Sciatic nerve (tissue), 2 donors: ENCODE results near the gene BRD4. TPM values are rescaled to one million over a fixed set of nuclear protein-coding genes. Genes with fewer than 3 reads are reported as not detected.

Source experiments
- ATAC-seq: fragments of 200-7000 bp; cut with Tn5 transposase; one replicate; pipeline ENCODE4 v1.9.1; 2020; ENCODE audit warnings: mild to moderate bottlenecking, moderate library complexity
- DNase-seq: peaks from one replicate; pipeline ENCODE4 v3.0.0-alpha.2; 2020; ENCODE audit warnings: low spot score
- intact Hi-C: fragments of 100-400 bp; cut with DNase I; formaldehyde crosslinking; loops from one replicate; pipeline ENCODE4 v1.14.2; 2022
- total RNA-seq: library from RNA; stranded (reverse); fragmentation: NEBNext Ultra II Directional; extraction: Animal tissue kit (Norgen Biotek cat#: 25700); gene quantifications from one replicate; pipeline ENCODE4 v1.2.1, GENCODE V29; 2021
- donor health status: DM: no; HTN: no; CAD: no.
- donor health status: DM: no; HTN: no; CAD: no.

BRD4 gene
- total RNA-seq, 1 donor from 2014 or later, result 110 TPM

DNA sequence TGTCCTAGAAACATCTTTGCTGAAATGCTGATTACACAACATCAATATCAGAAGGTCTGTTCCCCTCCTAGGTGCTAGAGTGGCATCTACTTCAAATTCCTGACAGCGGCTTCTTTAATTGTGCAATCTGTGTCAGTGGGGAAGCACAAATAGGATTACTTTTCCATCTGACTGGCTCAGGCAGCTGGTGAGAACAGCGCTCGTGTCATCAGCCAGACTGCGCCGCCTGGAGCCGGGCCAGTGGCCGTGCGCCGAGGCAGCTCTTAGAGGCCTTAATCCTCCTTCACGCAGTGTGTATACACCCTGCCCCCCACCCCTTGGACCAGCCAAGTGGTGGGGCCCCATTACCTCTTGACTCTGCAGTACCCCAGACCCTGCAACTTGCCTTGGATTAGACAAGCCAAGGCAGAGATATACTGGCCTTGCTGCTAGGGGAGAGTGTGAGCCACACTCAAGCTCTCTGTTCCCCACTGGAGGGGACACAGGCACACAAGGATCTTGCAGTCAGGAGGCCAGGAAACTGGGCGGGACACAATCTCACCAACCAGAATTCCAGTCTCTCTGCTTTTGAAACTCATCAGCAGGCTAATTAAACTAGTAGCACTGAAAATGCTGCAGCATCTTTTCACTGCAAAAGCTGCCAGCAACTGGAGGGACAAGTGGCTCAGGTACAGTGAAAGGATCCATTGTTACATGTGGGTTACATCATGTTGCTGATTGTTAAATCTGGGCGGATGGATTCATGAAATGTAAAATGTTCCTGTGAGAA, 51.2 kb downstream of the BRD4 start:
- DNase-seq (peak; percentile 86), ATAC-seq (peak; percentile 96)
- intact Hi-C loops, result no loop called here

DNA sequence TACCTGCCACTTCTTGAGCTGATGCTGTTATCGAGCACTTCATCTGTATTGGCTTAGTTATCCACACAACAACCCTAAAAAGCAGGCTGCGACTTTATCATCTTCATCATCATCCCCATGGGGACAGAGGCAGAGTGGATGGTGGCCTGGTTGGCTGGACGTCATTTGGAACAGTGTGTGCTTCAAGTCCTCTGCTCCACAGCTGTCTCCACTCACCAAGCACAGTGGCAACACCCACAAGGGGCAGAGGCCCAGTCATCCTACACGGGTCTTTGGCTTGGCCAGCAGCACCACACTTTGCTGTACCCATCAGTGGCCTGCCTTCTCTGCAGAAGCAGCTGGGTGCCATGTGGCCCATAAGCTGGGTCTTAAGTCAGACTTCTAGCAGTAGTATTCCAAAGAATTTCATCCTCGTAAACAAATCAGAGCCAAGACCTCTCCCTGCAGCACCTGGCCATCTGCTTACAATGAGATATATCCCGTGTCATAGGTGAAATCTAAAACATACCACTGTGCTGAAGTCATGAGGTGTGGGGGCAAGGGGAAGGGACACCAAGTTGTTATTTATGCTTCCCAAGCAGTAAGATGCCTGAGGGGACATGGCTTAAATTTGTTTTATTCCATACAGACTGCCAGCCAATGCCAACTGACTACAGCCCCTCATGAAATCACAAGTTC, 52.2 kb downstream of the BRD4 start:
- DNase-seq (no peak), ATAC-seq (peak; percentile 27)
- intact Hi-C loops, result no loop called here

DNA sequence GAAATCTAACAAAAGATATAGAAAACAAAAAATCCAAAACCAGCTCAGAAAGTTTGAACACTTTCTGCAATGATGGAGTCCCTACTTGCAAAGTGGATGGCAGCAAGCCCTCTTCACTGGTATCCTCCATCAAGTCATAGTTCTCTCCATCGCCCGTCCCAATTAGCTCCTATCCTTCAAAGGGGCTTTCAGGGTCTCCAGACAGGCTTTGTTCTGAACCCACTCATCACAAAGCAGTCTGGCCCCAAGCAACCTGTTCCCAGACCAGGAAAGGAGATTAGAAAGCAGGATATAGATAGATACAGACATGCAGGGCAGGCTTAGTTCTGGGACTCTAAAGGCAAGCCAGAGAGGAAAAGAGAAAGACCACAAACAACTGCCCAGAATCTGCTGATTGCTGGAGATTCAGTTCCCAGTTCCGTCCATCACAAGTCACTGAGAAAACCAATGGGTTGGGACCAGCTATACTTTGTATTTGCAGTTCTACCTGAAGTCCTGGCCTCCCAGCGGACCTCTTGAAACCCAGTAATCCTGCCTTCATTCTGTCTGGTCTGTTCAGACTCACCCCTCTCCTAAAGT, 52.9 kb downstream of the BRD4 start:
- ATAC-seq (no peak), DNase-seq (no peak)
- intact Hi-C loops, result no loop called here

DNA sequence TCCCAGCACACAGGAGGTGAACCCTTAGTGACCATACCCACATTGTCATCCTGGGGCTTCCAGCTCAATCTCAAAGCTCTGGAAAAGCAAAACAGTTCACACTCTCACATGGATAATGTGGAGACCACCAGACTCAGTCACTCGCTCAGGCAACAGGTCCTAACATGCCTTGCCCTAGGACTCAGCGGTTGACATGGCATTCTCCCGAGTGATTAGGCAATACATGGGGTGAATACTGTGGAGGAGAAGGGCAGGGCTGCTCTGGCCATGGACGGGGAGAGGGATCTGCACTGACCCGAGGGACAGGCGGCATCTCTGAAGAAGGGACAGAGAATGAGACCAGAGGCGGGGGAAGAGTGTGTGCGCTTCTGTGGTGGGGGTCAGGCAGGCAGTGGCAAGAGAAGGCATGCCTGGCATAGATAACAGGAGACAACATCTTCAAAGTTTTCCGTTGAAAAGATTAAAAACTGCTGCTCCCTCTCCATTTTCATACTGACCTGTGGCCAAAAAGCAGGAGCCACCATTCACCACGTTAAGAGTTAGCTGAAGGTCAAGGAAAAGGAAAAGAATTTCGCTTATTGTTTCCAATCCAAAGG, 55.6 kb downstream of the BRD4 start:
- DNase-seq (no peak), ATAC-seq (no peak)
- intact Hi-C loops, result no loop called here

DNA sequence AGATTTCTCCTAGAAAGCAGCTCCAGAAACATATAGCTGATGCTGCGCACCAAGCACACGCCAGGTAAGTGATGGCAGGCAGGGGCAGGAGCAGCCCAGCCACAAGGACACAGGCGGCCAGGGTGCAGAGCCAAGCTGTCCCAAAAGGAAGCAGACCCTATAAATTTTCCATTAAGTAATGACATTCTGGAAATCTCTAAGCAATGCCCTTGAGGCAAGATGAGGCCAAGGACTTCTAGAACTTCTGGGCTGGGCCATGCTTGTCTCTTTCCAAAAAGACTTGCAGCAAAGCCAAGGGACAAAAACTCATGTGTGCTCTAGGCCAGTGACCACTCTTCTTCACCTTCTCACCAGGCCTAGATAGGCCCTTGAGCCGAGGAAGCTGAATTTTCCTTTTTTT, 57.9 kb downstream of the BRD4 start:
- ATAC-seq, result peak; percentile 59
- intact Hi-C loops, result no loop called here
- DNase-seq, result no peak

DNA sequence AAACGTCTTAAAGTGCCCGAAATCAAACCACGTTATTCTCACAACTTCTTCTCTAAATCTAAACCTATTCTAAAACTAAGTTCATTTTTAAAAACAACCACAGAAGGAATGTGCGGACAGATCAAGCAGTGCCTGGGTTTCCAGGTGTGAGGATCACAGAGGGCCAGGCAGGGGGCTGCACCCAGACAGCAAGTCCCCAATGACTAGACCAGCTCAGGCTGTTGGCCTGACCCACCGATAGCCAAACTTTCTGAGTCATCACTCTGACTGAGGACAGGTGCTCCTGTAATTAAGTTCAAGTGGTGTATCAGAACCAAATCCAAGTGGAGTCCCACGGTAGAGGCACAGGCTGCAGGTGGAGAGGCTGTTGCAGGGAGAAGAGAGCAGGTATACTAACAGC, 62.5 kb downstream of the BRD4 start:
- DNase-seq (no peak), ATAC-seq (no peak)
- intact Hi-C loops, result no loop called here

DNA sequence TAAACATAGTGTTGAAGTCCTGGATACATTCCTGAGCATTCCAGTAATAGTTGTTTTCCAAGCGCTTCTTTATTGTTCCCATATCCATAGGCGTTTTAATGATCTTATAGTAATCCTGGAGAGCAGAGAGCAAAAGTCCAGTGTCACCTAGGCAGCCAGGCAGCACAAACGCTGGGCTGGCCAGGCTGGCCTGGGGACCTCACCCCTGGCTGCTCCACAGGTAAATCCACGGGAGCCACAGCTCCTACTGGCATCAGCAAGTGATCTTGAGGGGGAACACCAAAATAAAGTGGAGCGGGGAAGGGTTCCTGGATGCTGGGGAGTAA, 63.4 kb downstream of the BRD4 start:
- DNase-seq (no peak), ATAC-seq (no peak)
- intact Hi-C loops, result no loop called here

DNA sequence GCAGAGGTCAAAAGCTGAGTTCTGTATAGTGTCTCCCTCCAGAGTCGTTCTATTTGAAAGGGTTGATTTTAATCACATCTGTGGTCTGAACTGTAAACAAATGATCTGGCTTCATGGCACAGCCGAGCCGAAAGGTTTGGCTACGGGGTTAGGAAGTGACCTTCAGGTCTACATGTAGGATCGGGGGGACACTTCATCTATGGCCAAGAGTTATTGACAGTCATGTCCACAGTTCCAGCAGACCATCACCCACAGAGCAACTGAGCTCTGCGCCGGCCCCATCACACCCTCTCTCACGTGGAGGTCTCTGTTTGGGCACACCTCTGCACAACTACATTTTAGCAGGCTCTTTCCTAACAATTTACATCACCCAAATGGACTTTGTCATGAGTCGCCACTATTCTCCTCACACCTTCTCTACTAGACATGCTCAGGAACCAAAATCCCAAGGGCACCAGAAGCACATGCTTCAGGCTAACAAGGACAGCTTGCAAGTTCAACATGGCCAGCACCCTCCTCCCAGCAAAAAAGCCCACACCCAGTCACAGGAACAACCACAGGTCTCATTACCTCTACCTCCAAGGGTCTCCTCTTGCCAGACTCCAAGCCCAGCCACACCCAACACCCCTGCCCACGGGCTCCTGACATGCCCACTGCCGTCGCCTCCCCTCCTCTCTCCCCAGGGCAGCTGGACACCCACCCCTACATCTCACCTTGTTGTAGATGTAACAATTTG, 64.0 kb downstream of the BRD4 start:
- intact Hi-C loops, result no loop called here
- no peak for ATAC-seq
- DNase-seq, result no peak

DNA sequence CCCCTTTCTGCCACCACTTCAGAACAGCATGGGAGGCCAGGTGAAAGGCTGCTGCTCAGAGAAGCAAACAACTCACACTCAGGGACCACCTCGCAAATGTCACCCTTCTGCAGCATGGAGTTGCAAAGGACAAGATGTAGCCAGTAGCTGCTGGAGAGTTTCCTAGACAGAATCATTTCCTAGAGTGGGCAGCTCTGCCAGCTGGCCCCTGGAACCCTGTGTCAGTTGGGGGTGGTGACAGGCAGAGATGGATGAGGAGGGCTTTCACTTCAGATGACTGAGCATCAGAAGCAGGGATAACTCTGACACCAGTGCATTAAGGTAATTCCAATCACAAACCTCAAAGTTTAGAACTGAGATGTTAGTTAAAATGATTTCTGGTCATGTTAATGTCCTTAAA, 65.7 kb downstream of the BRD4 start:
- intact Hi-C loops, result no loop called here
- ATAC-seq (no peak), DNase-seq (no peak)

DNA sequence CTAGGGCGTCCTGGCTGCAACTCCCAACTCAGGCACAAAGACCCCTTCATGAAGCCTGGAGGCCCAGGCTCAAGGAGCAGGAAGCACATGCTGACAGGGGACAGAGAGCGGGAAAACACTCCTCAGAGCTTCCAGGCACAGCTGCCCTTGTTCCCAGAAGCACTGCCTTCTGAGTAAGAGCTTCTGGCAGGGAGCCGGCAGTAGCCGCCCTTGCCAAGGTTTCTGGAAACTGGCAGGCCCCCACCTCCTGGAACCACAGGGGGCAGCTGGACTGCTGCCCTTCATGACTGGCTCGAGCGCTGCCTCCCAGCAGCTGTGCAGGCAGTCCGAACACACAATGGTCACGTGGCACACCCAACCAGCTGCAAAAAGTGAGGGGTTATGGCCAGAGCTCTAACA, 66.5 kb downstream of the BRD4 start:
- DNase-seq (peak; percentile 94), ATAC-seq (peak; percentile 89)
- intact Hi-C loops, result no loop called here

DNA sequence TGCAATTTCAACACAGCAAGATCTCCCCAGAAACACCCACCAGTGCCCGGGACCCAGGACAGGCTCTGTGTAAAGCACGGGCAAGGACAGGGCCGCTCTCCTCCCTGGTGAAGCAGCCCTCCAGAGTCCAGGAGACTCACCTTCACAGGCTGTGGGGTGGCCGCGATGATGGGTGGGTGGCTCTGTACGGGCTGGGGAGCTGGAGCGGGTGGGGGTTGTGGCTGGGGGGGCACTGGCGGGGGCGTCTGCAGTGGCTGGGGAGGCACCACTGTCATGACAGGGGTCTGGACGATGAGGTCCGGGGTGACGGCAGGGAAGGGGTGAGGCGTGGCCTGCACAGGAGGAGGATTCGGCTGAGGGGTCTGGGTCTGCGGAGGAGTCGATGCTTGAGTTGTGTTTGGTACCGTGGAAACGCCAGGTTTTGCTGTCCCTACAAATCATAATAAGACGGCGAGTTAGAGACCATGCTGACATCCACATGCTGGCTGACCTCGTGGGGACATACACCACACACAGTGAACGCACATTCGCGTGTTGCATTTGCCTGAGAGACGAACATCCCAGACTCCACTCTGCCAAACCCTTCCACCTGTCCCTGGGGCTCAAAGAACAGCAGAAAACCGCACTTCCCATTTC, 67.0 kb downstream of the BRD4 start:
- intact Hi-C loops, result no loop called here
- peak; percentile 51 for ATAC-seq

DNA sequence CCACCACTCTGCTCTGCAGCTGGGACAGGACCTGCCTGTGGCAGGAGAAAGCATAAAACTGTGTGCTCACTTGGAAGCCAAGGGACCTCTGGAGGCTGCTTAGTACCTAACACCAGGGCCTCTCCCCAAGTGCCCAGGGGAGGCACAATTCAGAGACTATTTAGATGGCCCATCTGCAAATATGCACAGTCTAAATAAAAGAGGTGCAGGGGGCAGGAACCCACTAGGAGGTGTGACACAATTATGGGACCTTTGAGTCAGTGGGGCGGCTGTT, 67.5 kb downstream of the BRD4 start:
- ATAC-seq (no peak), DNase-seq (no peak)
- intact Hi-C loops, result no loop called here

More for the DNA sequence above, 67.0 kb downstream of the BRD4 start:
- DNase-seq, result no peak

DNA sequence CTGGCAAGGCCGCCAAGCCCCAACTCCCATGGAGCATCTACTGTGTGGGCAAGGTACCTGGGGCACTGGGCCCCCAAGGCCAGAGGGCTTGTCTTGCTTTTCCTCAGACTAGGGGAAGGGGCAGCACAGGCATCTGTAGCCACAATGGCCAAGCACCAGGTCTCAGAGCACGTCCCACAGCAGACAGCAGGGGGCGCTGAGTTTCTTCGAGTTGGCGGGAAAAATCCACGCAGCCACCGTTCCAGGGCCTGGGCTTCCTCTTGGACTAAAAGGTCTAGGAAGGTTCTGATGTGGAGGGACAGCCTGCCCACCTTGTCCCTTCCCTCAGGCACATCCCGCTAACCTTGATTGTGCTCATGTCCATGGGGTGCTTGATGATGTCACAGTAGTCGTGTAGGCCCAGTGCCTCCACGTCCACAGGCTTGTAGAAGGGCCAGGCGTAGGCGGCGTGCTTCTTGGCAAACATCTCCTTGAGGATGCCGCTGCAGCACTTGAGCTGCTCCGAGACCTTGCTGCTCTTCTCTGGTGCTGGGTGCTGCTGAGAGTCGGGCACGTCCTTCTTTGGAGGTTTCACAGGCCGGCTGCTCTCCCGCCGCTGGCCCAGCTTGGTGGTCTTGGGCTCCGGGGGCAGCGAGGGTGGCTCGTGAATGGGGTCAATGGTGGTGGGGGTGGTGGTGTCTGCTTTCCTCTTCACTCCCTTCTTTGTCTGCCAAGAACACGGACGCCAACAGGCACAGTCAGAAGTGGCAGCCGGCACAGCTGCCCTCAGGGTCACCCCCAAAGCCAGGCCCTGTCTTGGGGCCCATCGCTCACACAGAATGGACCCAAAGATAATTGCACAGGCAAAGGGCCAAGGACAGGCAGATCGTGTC, 68.0 kb downstream of the BRD4 start:
- intact Hi-C loops, result no loop called here
- DNase-seq (peak; percentile 89), ATAC-seq (peak; percentile 18)

DNA sequence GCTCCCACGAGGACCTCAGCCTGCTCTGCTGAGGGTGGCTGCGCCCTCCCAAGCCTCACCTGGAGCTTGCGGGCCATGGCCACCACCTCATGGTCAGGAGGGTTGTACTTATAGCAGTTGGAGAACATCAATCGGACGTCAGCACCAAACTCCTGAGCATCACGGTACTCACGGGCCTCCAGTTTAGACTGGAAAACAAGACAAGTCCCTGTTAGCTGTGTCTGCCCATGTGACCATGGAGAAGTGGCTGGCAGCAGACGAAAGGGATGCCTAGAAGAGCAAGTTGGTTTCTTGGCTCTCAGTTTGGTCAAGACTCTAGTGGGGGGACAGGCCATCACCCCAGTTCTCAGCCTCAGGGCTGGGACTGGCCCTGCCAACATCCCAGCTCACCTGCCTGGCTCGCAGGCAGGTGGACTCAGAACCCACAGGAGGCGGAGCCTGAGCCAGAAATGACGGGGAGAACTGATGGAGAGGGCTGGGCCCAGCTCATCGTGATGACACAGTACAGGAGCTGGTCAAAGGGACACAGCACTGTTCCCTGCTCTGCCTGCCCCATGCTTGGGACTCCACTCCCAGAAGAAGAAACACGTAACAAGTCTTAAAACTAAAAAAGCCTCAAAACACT, 68.9 kb downstream of the BRD4 start:
- intact Hi-C loops, result no loop called here
- no peak for DNase-seq
- no peak for ATAC-seq

DNA sequence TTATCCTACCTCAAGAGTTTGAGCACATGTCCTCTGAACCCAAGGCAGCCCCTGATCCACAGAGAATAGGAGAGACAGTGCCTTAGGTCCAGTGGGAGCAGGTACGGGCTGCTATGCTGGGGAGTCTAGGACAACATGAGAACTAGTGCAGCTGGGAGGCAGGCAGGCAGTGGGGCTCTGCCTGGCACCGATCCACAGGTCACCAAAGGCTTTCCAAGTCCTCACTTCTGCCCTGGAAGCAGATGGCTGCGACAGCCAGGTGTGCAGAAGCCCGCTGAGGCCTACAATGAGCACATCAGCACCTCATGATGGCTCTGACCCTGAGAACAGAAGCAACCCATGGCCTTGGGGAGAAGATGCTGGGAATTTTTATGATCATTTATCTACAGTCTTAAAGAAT, 70.3 kb downstream of the BRD4 start:
- no peak for ATAC-seq
- no peak for DNase-seq
- intact Hi-C loops, result no loop called here

DNA sequence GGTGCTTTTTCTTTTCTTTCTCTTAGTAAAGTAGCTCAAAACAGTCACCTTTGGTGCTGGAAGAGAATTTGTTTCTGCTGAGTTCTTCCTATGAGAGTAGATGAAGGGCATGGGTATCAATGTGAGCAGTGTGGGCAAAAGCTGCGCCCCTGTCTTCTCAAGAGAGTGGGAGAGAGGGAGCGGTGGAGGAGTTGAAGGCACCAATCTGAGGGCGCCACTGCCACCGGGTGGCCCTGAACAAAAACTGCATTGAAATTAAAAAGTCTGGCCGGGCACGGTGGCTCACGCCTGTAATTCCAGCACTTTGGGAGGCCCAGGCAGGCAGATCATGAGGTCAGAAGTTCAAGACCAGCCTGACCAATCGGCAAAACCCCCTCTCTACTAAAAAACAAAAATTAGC, 71.4 kb downstream of the BRD4 start:
- DNase-seq (no peak), ATAC-seq (no peak)
- intact Hi-C loops, result no loop called here

DNA sequence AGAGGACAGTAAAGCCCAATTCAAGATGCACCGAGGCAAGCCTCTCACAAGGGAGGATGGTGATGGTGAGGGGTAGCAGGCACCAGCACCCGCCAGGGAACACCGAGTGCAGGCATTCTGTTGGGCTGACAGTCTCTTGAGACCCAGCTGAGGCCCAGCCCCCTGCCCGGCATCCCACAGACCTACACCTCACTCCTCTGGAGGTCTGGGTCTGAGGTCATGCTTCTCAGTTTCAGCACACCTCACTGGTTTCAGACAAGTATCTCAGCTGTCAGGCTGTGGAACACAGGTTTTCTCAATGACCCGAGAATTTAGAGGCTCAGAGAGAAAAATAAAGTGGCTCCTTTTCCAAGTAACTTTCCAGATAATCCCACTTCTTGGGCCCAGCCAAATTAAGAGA, 72.4 kb downstream of the BRD4 start:
- no peak for DNase-seq
- no peak for ATAC-seq
- intact Hi-C loops, result no loop called here

DNA sequence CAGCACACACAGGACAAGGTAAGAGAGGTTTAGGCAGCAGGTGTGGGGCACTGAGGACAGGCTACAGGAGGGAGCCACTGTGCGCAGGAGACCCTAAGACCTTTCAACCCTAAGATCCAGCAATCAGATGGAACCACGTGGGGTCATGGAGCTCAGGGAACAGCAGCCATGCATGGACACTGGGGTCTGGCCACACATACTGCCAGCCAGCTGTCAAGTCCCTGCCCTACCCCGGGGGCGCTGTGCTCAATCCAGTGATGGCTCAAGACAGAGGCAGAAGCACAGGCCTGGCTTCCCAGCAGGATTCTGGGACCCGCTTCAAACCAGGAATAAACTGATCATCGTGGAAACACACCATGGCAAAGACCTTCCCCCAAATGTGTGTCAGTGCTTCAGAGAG, 74.6 kb downstream of the BRD4 start:
- intact Hi-C loops, result no loop called here
- DNase-seq (no peak), ATAC-seq (no peak)
